ENCODE data around the gene PAFAH2.

GRCh38 chr1:25948641-25949040 is 49.2 kb downstream of the PAFAH2 start:
- TF ChIP-seq CTCF (IDR thresholded peaks at IDR 0.05) (no peak), SIN3A (IDR thresholded peaks at IDR 0.05; ENCODE audit: borderline replicate concordance, insufficient read depth, low read depth, low read length) (no peak), POLR2AphosphoS5 (IDR thresholded peaks at IDR 0.05; ENCODE audit: low read depth, low read length) (no peak), REST (IDR thresholded peaks at IDR 0.05; ENCODE audit: insufficient read depth in 1 of 2, low read depth in 2 of 2, low read length in 1 of 2) (no peak)

Measured in Panc1 (cell line).